Jurkat, Clone E6-1 (cell line): Measurements from ENCODE around the gene TBX15.

ENCODE experiments used
- DNase-seq: peaks from one replicate; pipeline ENCODE4 v3.0.0-alpha.2; 2011; ENCODE audit warnings: low read depth, low spot score
- H3K4me3 ChIP-seq: 2 replicates; pipeline ENCODE4 v1.5.1; 2011; ENCODE audit warnings: mild to moderate bottlenecking, low read length, control low read depth, moderate library complexity

Gene TBX15

GRCh38 chr1:118863688-118864087 lies 124.5 kb downstream of the TBX15 start:
- DNase-seq, result no peak
- H3K4me3 ChIP-seq, result no peak overlapping the region

GRCh38 chr1:118862755-118863154 lies 125.4 kb downstream of the TBX15 start:
- H3K4me3 ChIP-seq, result no peak overlapping the region

GRCh38 chr1:118861216-118861615 lies 126.9 kb downstream of the TBX15 start:
- no peak for DNase-seq
- no peak overlapping the region for H3K4me3 ChIP-seq

More at GRCh38 chr1:118862755-118863154, 125.4 kb downstream of the TBX15 start:
- no peak for DNase-seq

GRCh38 chr1:118859999-118860398 lies 128.1 kb downstream of the TBX15 start:
- no peak overlapping the region for H3K4me3 ChIP-seq
- DNase-seq, result no peak

GRCh38 chr1:118846443-118846842 lies 141.7 kb downstream of the TBX15 start:
- no peak for DNase-seq
- no peak overlapping the region for H3K4me3 ChIP-seq

- no peak for DNase-seq
- H3K4me3 ChIP-seq, result no peak overlapping the region
These were observed 145.5 kb downstream of the TBX15 start for GRCh38 chr1:118842452-118843201.

GRCh38 chr1:118841521-118841920 lies 146.6 kb downstream of the TBX15 start:
- no peak for DNase-seq
- no peak overlapping the region for H3K4me3 ChIP-seq
